Activated CD4-positive, CD25-positive, alpha-beta regulatory T cell treated with anti-CD3 and anti-CD28 coated beads, Interleukin-2, amount 50 U/mL, for 24 hours (primary cell): Measurements from ENCODE around the gene TBP.
"Not testable (repeated sequence)": the region's sequence is repeated elsewhere in the genome, so short reads cannot be mapped to it uniquely, and the experiment has no call there.

Source experiments
- ATAC-seq, 2 donors: fragments of 150-1000 bp; cut with Tn5 transposase; one replicate each; pipeline ENCODE4 v1.10.0; 2021; ENCODE audit warnings: mild to moderate bottlenecking in 1 of 2, moderate library complexity in 1 of 2

The TBP gene

GRCh38 chr6:170536671-170537070, 17.5 kb upstream of the TBP start:
- ATAC-seq: no peak

- ATAC-seq: no peak
These were observed 16.8 kb upstream of the TBP start for GRCh38 chr6:170537329-170537728.

DNA sequence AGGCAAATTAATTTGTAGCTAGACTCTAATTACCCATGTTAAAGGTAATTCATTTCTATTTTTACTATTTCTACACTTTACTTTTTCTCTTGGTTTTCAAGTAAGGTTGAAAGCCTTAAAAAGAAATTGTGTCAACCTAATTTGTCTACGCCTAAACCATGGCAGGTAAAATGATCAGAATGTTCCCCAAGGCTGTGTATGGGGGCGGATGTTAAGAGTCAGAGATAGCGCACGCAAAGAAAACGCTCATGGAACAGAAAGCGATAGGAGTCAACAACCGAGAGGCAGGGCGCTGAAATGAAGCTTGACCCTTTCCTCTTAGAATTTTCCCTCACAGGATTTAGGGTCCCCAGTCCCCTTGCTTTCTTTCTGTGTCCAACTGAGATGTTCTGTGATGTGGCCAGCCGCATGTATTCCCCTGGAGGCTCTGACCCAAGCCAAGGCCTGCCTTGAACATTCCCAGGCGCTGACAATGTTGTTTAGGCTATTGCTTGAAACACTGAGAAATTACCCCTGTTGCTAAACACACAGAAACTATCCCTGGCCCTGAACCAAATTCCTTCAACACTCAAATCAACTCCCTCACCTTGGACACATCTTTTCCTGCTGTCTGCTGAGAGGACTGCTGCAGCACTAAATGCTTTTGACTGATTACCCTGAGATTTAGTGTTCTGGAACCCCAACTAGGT, 12.0 kb upstream of the TBP start:
- no peak for ATAC-seq

DNA sequence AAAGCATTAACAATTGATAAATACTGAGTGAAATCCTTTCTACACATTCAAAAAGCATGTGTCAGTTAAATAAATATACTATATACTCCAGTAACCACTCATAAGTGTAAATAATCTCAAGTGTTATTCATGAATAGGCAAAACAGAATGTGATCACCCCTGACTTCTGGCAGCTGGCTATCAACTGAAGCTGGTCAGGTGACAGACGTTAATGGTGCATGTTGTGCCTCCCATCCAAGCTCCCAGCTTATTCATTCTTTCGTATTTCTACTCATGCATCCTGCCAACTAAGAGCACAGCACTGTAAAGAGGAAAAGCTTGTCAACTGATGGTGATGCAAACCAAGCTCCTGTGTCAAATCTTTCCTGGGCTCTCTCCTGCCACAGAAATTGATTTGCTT, 8.8 kb upstream of the TBP start:
- no peak for ATAC-seq

GRCh38 chr6:170552765-170553533, 1.2 kb upstream of the TBP start, which contains the start of gene PSMB1:
PSMB1 (minus strand) TSS chr6:170553307; CDS start chr6:170553242, 65 bp downstream.
- peak; percentile 41 to 51 for ATAC-seq

- ATAC-seq: peak; percentile 44 to 56
These were observed 596 bp upstream of the TBP start for GRCh38 chr6:170553534-170554012.

DNA sequence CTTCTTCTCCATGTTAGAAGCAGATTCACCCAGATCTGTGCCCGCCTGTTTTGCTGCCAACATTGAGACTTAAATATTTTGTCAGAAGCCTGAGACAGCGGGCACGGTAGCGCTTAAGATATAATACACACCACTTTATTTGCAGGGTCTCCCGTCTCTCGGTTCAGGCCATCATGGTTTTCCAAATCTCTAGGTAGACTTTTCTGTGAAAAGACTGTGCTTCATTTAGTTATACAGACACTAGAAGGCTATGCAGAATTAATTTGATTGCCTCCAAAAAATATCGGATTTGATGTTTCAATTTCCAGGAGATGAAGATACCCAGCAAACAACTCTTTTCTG, 598 bp downstream of the TBP start:
- no peak for ATAC-seq

DNA sequence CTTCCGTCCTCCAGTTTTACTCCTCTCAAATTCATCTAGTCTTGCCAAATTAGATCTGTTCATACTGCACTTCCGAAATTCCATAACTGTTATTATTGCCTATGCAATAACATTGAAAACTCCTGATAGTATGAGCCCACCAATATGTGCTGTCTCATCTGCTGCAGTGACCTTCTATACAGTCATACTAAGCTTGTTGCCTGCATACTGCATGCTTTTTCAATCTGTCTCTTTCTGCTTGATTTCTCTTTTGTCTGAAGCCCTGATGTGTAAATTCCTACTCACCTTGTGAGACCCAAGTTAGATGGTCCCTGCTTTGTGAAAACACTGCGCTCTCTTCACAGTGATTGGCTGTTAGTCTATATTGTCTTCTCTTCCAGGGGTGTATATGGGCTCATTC, 1.1 kb downstream of the TBP start:
- no peak for ATAC-seq

GRCh38 chr6:170561555-170561954, 7.4 kb downstream of the TBP start:
- ATAC-seq: no peak

- ATAC-seq: no peak
These were observed 10.9 kb downstream of the TBP start for GRCh38 chr6:170564936-170565530.

DNA sequence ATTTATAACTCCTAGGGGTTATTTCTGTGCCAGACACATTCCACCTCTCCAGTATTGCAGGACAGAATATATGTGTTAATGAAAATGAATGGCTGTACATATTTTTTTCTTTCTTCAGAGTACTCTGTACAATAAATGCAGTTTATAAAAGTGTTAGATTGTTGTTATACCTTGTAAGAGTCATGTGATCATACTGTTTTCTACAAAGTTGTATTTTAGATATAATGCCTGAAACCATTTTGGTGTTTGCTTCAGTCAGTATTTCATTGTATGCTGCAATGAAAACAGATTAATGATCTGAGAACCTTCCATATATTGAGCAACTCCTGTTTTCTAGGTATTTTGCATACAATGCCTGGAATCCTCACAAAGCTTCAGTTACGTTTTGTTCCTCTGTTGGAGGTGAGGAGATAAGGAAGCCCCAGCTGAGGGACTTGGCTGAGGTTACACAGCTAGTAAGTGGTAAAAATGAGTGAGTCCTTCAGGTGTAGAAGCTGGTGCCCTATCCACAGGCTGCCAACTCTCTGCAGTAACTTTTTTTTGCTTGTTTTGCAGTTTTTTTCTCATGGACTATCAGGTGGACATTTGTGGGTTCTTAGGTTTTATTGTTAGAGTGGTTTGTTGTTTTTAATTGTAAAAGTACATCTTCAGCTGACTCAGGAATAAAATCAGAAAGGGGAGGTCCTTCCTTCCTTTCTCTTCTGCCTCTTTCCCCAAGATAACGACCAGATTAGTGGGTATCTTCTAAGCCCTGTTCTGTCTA, 18.7 kb downstream of the TBP start:
- ATAC-seq: no peak

DNA sequence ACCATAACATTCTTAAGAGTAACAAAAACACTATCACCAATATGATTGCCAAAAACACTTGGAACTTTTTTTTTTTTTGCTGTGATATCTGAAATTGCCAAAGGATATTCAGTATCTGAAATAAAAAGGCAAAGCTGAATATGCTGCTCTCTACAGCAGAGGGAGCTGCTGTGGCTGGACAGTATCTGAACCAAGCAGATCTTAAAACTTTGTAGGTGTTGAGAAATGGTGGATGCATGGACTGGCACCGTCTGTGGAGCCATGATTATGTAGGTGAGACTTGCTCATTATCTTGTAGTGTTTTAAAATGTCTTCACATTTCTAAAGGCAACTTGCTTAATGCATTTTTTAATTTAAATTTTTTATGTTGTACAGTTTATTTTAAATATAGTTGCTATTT, 21.1 kb downstream of the TBP start:
- ATAC-seq: no peak

- ATAC-seq: no peak
These were observed 24.7 kb downstream of the TBP start for GRCh38 chr6:170578909-170579308.

DNA sequence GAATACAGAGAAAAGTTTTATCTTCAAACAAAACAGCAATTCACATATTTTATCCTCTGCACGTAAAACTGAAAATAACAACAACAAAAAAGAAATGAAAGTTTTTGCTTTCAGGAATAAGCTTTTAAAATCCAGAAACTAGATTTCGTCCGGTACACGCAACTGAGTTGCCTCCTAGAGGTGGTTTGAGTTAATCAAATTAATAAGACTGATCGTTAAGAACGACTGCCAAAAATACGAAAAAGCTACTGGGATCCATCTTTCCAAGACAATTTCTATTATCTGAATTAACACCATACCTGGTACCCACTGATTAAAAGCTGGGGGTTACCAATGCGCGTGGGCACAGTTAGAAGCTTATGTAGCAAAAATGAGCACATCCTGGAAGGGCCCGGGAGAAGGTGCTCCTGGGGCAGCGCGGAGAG, 29.6 kb downstream of the TBP start:
- no peak for ATAC-seq

DNA sequence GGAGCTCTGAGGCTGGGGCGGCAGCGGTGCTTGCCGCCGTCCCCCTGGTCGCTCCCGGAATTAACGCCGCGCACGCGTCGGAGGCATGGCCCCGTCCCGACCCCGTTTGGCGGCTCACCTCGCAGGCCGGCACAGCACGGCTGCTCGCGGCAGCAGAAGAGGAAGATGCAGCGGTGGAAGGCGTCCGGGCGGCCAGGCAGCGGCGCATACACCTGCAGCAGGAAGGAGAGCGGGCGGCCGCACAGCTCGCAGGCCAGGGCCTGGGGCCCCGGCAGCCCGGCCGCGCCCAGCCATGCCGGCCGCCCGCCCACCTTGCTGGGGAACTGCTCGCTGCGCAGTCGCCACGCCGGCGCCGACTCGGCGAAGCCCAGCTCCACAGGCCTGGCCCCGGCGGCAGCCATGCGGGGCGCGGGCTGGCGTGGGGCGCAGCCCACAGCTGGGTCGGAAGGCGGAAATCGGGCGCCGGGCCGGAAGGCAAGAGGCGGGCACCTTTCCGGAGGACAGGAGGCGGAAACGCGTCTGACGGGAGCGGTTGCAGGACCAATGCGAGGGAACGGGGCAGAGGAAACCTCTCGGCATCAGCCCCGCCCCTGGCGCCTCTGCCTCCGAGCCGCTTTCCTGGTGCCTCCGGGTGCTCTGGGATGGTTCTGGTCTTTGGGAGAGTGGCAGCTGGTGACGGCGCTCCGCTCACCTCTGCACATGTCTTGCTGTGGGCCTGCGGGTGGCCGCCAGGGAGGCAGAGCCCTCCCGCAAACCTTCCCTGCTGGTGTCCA, 30.2 kb downstream of the TBP start, which contains the start of gene PDCD2:
PDCD2 (minus strand) TSS at position 457 of the 773 bp plus-strand sequence; CDS start at position 401, 56 bp downstream.
- ATAC-seq: peak; percentile 98

DNA sequence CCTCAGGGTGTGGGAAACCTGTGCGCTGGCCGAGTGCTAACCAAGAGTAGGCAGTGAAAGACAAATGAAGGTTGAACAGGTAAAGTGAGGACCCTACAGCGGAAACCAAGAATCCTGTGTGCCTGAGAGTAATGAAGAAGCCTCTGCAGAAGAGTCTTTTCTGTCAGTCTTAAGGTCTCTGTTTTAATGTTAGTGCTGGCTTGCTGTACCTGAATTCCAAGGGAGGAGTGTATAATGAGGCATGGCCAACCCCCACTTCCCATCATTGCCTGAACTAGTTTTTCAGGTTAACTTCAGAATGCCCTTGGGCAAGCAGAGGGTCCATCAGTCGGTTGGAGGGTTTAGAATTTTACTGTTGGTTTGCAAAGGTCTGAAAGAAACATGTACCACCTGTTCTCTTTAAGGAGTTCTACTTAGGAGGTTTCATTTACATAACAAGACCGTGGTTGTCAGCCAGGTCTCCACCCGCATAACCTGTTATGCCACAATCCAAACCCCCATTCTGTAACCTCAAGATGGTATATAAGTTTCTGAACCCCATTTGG, 30.9 kb downstream of the TBP start:
- ATAC-seq: no peak

DNA sequence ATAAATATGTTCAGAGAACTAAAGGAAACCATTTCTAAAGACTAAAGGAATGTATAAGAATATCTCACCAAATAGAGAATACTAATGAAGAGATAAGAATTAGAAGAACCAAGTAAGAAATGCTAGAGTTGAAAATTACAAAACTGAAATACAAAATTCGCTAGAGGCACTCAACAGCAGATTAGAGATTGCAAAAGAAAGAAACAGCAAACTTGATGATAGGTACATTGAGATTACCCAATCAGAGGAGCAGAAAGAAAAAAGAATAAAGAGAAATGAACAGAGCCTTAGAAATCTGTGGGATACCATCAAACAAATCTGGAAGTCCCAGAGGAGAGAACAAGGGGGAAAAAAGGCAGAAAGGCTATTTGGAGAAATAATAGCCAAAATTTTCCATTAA, 36.6 kb downstream of the TBP start:
- ATAC-seq: no peak

GRCh38 chr6:170596426-170596825, 42.3 kb downstream of the TBP start:
- no peak for ATAC-seq

DNA sequence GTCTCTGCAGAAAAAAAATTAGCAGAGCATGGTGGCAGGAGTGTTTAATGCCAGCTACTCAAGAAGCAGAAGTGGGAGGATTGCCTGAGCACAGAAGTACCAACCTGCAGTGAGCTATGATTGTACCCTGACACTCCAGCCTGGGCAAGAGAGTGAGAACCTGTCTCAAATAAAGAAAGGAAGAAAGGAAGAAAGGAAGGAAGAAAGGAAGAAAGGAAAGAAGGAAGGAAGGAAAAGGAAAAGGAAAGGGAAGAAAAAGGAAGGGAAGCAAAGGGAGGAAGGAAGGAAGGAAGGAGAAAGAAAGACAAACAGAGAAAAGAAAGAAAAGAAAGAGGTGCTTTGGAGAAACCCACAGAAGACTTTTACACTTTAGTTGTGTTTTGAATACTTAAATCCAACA, 43.1 kb downstream of the TBP start:
- no peak for ATAC-seq

DNA sequence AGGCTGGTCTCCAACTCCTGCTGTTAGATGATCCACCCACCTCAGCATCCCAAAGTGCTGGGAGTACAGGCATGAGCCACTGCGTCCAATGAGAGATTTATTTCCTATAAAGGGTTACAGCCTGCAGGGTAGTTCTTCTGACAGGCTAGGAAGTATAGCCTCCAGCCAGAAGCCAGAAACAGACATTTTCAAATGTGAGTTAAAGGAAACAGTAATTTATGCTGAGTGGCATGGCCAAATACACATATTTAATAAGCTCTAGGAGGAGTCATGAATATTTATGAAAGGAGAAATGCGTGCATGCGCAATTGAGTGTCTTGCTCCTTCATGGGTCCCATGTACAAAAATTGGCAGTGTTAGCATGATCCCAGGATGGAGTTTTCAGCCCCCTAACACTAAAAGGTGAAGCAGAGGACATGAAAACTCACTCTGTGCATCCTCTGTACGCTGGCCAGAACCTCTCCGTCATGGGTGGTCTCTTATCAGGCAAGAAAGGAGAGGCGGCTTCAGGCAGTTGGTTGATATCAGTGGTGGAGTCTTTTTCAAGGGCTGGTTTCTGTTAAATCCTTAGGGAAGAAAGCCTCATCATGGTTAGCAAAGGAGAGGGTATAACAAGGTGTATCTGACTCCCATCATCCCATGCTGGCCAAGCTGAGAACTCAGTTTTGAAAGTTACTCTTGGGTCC, 51.5 kb downstream of the TBP start:
- ATAC-seq: no peak

- not testable (repeated sequence) for ATAC-seq
These were observed 55.1 kb downstream of the TBP start for GRCh38 chr6:170609225-170609624.
